ENCODE results near the gene UBLCP1.
"Not testable (repeated sequence)": the region's sequence is repeated elsewhere in the genome, so short reads cannot be mapped to it uniquely, and the experiment has no call there.

Gene UBLCP1, protein sequence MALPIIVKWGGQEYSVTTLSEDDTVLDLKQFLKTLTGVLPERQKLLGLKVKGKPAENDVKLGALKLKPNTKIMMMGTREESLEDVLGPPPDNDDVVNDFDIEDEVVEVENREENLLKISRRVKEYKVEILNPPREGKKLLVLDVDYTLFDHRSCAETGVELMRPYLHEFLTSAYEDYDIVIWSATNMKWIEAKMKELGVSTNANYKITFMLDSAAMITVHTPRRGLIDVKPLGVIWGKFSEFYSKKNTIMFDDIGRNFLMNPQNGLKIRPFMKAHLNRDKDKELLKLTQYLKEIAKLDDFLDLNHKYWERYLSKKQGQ

GRCh38 chr5:159262859-159263568, at the start of gene UBLCP1:
UBLCP1 (plus strand) TSS chr5:159263290; CDS start chr5:159268916, 5,626 bp downstream.
- peak; percentile 69 for DNase-seq (ENCODE audit: low read depth)

DNA sequence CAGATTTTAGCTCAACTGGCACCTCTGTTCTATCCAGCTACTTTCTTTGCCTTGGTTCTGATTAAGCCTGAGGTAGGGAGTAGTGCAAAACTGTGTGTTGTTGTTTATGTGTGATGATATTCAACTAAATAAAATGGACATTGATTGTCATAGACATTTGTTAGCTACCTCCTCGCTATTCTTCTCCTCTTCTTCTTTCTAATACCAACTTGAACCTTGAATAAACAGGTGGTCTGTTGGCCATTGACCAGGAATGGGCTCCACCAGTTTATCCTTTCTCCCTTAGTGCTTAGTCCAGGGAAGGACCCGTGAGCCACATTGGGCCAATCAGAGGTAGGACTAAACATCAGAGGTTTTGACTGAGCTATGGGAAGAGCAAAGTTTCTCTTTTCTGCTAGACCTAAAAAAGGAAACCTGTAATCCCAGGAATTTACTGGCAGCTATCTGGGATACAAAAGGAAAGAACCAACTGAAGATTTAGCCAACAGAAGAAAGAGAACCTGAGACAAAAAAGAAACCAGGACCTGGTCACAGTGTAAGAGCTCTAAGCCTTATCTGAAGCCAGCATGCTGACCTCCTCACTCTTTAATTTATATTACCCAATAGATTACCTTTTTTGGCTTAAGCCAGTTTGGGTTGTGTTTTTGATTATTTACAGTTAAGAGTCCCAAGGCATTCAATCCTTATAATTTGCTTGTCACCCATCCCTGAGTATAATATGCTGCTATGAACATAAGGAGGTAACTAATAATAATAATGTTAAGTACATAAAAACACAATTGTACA, 48.4 kb upstream of the UBLCP1 start:
- DNase-seq (ENCODE audit: low read depth): no peak

GRCh38 chr5:159215886-159216285, 47.2 kb upstream of the UBLCP1 start:
- no peak for DNase-seq (ENCODE audit: low read depth)

DNA sequence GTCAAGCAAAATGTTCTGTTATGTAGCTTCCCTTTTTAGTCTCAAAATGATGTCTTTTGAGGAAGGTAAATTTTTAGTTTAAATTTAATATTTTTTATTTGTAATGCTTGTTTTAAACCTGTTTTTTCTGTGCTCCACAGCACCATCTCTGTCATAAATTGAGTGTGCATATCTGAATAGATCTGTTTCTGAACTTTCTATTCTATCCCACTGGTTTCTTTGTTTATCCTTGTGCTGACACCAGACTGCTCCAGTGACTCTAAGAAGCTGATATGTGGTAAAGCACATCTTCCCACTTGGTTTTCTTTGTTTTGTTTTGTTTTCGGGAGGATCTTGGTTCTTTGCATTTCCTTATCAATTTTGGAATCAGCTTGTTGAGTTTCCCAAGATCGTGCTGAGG, 46.6 kb upstream of the UBLCP1 start:
- no peak for DNase-seq (ENCODE audit: low read depth)

GRCh38 chr5:159217236-159217635, 45.9 kb upstream of the UBLCP1 start:
- DNase-seq (ENCODE audit: low read depth): no peak

DNA sequence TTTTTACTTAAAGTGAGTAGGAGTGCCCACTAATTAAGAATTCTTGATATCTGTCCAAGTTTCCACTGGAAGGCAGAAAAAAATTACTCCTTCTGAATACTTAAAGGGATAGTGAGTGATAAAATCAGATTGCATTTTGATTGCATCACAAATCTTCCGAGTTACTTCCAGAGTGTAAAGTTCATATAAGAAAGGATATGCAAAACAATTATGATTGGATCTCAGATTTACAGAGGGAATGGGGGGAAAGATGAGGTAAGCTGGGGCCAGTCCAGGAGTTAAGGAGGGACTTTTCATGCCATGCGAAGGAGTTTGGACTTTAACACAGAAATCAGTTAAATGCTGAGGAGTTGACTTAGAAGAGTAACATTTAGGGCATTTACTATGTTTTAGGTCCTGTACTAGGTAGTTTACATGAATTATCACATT, 44.5 kb upstream of the UBLCP1 start:
- DNase-seq (ENCODE audit: low read depth): peak; percentile 26

DNA sequence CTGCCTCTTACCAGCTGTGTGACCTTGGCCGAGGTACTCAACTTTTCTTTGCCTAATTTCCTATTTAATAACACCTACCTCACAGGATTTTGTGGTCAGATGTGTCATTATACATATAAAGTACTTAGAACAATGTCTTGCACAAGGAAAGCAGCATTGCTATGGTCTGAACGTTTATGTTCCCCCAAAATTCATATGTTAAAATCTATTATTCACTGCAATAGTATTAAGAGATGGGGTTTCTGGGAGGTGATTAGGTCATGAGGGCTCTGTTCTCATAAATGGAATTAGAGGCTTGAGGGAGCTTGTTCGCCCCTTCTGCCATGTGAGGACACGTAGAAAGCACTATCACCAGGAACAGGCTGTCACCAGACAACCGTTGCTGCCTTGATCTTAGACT, 42.9 kb upstream of the UBLCP1 start:
- DNase-seq (ENCODE audit: low read depth): no peak

DNA sequence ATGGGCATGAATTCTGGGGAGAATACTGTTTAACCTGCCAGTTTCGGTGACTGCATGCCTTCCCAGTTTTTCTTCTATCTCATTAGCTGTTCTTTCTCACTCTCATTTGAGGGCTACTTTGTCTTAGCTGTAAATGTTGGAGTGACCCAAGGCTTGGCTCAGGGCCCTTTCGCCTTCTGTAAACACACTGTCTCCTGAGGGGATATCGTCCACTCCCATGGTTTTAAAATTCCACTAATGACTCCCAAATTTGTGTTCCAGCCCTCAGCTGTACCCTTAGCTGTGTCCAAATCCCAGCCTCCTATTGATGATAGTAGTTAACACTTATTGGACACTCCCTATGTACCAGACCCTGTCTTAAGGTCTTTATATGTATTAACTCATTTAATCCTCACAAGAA, 39.6 kb upstream of the UBLCP1 start:
- DNase-seq (ENCODE audit: low read depth): no peak

DNA sequence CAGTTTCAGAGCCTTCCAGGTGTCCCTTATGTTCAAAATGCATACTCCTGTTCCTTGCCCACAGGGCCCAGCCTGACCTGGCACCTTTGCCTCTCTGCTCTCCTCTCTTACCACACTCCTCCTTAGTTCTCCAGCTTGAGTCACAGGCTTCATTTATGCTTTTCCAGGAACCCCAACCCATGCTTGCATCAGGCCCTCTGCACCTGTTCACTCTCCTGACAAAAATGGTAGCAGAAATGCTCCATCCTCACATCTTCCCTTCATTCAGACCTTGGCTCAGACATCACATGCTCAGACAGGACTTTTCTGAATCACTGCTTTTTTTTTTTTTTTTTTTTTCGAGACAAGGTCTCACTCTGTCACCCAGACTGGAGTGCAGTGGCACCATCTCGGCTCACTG, 38.6 kb upstream of the UBLCP1 start:
- no peak for DNase-seq (ENCODE audit: low read depth)

DNA sequence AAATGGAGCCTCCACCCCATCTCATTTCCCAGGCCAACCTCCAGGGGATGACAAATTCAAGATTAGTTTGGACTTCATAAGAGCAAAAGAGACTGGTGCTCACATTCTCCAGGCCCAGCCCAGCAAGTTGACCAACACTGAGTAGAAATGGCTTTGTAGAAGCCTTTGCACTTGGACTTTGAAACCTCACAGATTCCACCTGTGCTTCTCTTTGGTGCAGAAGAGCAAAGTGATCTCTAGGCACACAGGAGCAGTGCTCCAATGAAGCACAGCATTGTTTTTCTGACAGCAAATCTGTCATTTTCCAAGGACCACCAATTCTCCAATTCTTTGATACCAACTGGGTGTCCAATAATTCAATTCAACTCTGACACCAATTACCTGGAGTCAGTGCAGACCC, 36.6 kb upstream of the UBLCP1 start:
- DNase-seq (ENCODE audit: low read depth): no peak

- peak; percentile 18 for DNase-seq (ENCODE audit: low read depth)
Measured at GRCh38 chr5:159227452-159227851, 35.6 kb upstream of the UBLCP1 start.

- DNase-seq (ENCODE audit: low read depth): peak; percentile 19
Measured at GRCh38 chr5:159228097-159228496, 35.0 kb upstream of the UBLCP1 start.

GRCh38 chr5:159230657-159231056, 32.4 kb upstream of the UBLCP1 start:
- DNase-seq (ENCODE audit: low read depth): no peak

GRCh38 chr5:159231167-159231566, 31.9 kb upstream of the UBLCP1 start:
- peak; percentile 90 for DNase-seq (ENCODE audit: low read depth)

GRCh38 chr5:159235871-159236520, 27.1 kb upstream of the UBLCP1 start:
- DNase-seq (ENCODE audit: low read depth): not testable (repeated sequence)

DNA sequence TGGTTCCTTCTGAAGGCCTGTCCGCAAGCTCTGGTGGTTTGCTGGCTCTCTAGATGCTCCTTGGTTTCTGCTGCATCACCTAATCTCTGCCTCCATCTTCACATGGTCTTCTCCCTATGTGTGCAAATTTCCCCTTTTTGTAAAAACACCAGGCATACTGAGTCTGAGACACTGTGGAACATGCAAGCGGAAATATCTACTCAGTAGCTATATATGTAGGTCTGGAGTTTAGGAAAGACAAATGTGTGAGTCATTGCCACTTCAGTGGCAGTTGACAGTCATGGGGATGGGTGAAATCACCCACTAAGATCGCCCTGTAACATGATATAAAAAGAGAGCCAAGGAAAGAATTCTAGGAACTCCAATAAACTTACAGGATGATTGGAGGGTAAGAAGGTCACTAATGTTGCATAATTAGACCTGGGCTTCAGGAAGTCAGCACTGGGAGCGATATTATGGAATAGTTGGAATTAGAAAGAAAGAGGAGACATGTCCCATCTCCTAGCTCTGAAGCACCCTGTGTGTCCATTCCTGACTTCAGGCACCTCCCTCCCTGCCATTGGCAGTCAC, 22.7 kb upstream of the UBLCP1 start:
- DNase-seq (ENCODE audit: low read depth): no peak

DNA sequence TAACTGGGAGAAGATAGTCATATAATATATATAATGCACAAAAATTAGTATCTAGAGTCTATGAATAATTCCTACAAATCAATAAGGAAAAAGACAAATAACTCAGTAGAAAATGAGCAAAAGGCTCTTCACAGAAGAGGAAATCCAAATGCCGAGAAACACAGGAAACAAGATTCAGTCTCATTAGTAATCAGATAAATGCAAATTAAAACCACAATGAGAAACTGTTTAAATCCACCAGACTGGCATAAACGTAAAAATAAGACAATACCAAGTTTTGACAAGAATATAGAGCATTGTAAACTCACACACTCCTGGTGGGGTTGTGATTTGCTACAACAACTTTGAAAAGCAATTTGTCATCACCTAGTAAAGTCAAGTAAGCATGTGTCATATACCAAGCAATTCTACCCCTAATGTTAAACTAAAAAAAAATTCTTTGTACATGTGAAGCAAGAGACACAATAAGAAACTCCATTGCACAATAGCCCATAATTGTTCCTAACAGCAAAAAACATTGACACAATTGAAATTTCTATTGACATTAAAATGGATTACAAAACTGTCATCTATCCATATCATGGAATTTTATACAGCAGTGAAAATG, 21.0 kb upstream of the UBLCP1 start:
- no peak for DNase-seq (ENCODE audit: low read depth)

DNA sequence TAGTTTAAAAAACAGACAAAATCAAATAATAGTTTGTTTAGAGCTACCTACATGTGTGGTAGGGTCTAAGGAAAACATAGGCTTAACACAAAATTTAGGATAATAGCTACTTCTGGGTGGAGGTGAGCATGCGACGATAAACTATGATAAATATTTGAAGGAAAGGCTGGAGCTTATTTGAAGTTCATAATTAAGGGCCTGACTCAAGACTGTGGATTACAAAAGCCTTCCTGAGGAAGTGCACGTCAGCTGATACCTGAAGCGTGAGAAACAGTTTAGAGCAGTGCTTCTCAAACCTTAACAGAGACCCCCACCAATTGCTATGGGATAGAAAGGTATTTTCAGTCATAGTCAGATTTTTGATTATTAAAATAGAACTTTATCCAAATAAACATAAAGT, 20.4 kb upstream of the UBLCP1 start:
- no peak for DNase-seq (ENCODE audit: low read depth)

DNA sequence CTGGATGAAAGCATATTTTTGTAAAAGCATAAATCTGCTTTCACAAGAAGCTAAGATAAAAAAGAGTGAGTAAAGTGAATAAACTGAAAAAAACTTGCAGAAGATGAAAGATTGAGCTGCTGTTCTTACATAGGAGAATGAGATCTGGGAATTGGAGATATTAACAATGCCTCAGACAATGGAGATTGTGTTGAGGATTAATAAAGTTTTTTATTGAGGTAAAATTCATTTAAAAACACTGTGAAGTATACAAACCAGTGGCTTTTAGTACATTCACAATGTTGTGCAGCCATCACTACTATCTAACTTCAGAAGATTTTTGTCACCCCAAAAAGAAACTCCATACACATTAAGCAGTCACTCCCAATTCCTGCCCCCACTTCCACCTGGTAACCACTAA, 19.7 kb upstream of the UBLCP1 start:
- no peak for DNase-seq (ENCODE audit: low read depth)

- no peak for DNase-seq (ENCODE audit: low read depth)
Measured at GRCh38 chr5:159244163-159244562, 18.9 kb upstream of the UBLCP1 start.

DNA sequence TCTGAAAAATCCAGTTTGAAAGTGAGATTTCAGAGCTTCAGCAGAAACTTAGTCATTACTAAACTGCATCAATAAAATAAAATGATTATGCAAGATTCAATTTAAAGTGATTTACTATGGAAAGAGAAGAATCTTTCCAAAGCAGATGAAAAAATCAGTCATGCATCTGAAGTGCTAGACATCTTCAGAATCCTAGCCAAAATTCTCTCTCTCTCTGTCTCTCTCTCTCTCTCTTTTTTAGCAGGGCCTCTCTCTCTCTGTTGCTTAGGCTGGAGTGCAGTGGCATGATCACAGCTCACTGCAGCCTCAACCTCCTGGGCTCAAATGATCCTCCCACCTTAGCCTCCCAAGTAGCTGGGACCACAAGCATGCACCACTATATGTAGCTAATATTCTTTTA, 18.2 kb upstream of the UBLCP1 start:
- DNase-seq (ENCODE audit: low read depth): no peak

DNA sequence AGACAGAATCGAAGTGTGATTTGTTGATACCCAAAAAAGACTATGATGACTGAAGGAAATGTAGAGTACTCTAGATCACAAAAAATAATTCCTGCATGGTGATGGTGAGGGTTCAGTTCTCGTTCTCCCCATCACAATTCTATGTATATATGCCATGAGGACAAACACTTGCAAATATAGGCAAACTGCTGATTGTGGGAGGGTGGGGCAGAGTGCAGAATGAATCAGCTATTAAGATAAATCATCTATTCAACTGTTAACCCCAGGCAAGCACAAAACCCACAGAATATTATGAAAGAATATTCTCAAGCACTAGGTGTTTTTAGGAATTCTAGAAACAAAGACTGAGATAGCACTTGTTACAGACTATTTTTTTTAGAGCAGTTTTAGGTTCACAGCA, 13.9 kb upstream of the UBLCP1 start:
- no peak for DNase-seq (ENCODE audit: low read depth)

Measured in amniotic epithelial cell (primary cell).